ENCODE results near the gene KIF3C.

KIF3C gene

DNA sequence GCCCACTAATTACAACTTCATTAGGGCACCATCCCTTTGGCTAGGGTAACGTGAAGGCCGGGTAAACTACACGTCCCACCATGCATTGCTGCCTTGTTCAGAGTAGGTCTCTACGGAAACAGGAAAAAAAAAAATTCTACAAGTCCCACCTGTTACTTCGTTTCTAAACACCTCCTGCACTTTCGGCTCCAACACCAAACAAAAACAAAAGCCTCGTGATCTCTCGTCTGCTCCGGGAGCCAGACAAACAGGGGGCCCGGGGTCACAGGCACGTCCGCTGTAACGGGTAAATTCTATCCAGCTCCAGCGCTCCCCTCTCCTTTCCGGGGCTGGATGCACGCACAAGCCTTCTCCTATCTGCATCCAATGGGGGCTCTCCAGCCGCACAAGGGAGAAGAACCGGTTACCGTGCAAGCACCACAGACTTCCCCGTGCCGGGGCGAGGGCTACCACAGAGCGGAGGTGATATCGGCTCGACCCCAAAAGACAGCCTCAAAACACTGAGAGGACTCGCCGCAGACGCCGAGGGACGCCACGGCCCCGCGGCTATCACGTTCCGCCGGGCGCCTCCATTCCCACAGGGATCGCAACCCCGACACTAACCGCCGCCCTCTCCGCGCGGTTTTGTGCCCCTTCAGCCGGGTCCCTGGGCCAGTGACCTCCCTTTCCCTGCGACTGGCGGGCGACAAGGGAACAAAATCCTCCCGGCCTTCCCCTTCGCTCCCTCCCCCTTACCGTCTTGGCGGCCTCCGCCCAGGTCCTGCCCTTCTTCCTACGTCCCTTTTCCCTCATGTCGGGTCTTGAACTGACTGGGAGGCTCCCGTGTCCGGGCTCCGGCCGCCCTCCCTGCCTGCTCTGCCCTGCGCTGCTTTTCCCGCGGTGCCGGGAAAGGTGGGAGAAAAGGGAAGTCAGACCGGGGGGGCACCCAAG is 104.6 kb downstream of the KIF3C start:
- DNase-seq (ENCODE audit: low read depth in 2 of 2) = peak; percentile 15 to 25
